Neuronal stem cell (in vitro differentiated cells): ENCODE results near the gene CREB5.

Source experiments
- DNase-seq: peaks from one replicate; pipeline ENCODE4 v3.0.0-alpha.2; 2013; ENCODE audit warnings: low spot score
- H2AFZ ChIP-seq: one replicate; pipeline ENCODE4 v1.6.1; 2013; ENCODE audit warnings: mild to moderate bottlenecking, low read length, inconsistent platforms
- H2AK5ac ChIP-seq: 2 replicates; pipeline ENCODE4 v1.6.1; 2013; ENCODE audit warnings: low read depth, mild to moderate bottlenecking, inconsistent platforms, low read length, moderate library complexity, mixed read lengths
- H2BK120ac ChIP-seq: 2 replicates; pipeline ENCODE4 v1.6.1; 2013; ENCODE audit warnings: low read depth, mild to moderate bottlenecking, inconsistent platforms, low read length, moderate library complexity, mixed read lengths
- H2BK12ac ChIP-seq: one replicate; pipeline ENCODE4 v1.6.1; 2013; ENCODE audit warnings: low read length, inconsistent platforms
- H2BK15ac ChIP-seq: 2 replicates; pipeline ENCODE4 v1.6.1; 2013; ENCODE audit warnings: mild to moderate bottlenecking, low read length, inconsistent platforms, mixed read lengths
- H2BK5ac ChIP-seq: one replicate; pipeline ENCODE4 v1.6.1; 2013; ENCODE audit warnings: inconsistent platforms, mild to moderate bottlenecking, low read length, moderate library complexity
- H3K14ac ChIP-seq: one replicate; pipeline ENCODE4 v1.6.1; 2013; ENCODE audit warnings: low read length, inconsistent platforms
- H3K18ac ChIP-seq: 2 replicates; pipeline ENCODE4 v1.6.1; 2013; ENCODE audit warnings: low read length, inconsistent platforms
- H3K23ac ChIP-seq: 2 replicates; pipeline ENCODE4 v1.6.1; 2013; ENCODE audit warnings: low read depth, mild to moderate bottlenecking, mixed read lengths, low read length, inconsistent platforms; ENCODE audit not compliant: poor library complexity
- H3K27ac ChIP-seq: replicated peaks from 3 replicates; pipeline ENCODE4 v1.5.1; 2013; ENCODE audit warnings: low read length, inconsistent platforms
- H3K27me3 ChIP-seq, 3 experiments: 2 replicates each; pipeline ENCODE4 v1.6.1; 2013; ENCODE audit warnings: low read length in 3 of 3, mild to moderate bottlenecking in 2 of 3, inconsistent platforms in 1 of 3, low read depth in 1 of 3, mixed read lengths in 1 of 3, moderate library complexity in 1 of 3; ENCODE audit not compliant: control insufficient read depth in 3 of 3, insufficient read depth in 3 of 3
- H3K36me3 ChIP-seq, 2 donors: replicated peaks in 1 of 2; 2 replicates each; pipeline ENCODE4 v1.6.1; 2013; ENCODE audit warnings: low read length in 2 of 2; ENCODE audit not compliant: control insufficient read depth in 2 of 2, insufficient read depth in 2 of 2
- H3K4ac ChIP-seq: 2 replicates; pipeline ENCODE4 v1.6.1; 2013; ENCODE audit warnings: inconsistent platforms, mild to moderate bottlenecking, low read length, moderate library complexity
- H3K4me1 ChIP-seq, 2 donors: 1 replicate in 1 of 2; 2 replicates in 1 of 2; pipeline ENCODE4 v1.6.1; 2013; ENCODE audit warnings: low read length in 2 of 2, low read depth in 1 of 2; ENCODE audit not compliant: control insufficient read depth in 2 of 2, insufficient read depth in 1 of 2
- H3K4me2 ChIP-seq: one replicate; pipeline ENCODE4 v1.6.1; 2013; ENCODE audit warnings: mild to moderate bottlenecking, low read length, inconsistent platforms; ENCODE audit not compliant: insufficient read depth, poor library complexity, severe bottlenecking
- H3K4me3 ChIP-seq, 2 donors: 2 replicates each; pipeline ENCODE4 v1.5.1; 2013; ENCODE audit warnings: low read length in 2 of 2, mild to moderate bottlenecking in 2 of 2, inconsistent platforms in 1 of 2, moderate library complexity in 1 of 2
- H3K79me1 ChIP-seq: one replicate; pipeline ENCODE4 v1.6.1; 2013; ENCODE audit warnings: low read depth, mild to moderate bottlenecking, inconsistent platforms, low read length, moderate library complexity
- H3K9ac ChIP-seq: one replicate; pipeline ENCODE4 v1.6.1; 2013; ENCODE audit warnings: mild to moderate bottlenecking, low read depth, low read length, inconsistent platforms; ENCODE audit not compliant: poor library complexity
- H3K9me3 ChIP-seq, 2 donors: replicated peaks in 1 of 2; 2 replicates each; pipeline versions ENCODE3 to v1.6.1; 2013; ENCODE audit warnings: low read length in 2 of 2, mild to moderate bottlenecking in 2 of 2, inconsistent platforms in 1 of 2, low read depth in 1 of 2, mixed read lengths in 1 of 2, moderate library complexity in 1 of 2; ENCODE audit not compliant: control insufficient read depth in 2 of 2, insufficient read depth in 1 of 2
- H4K8ac ChIP-seq: one replicate; pipeline ENCODE4 v1.6.1; 2013; ENCODE audit warnings: low read depth, mild to moderate bottlenecking, inconsistent platforms, low read length, moderate library complexity
- H4K91ac ChIP-seq: one replicate; pipeline ENCODE4 v1.6.1; 2013; ENCODE audit warnings: low read length, low read depth, mild to moderate bottlenecking, inconsistent platforms; ENCODE audit not compliant: poor library complexity
- WGBS, 2 donors: extraction: QIAGEN DNeasy Blood & Tissue Kit; methylation state at CpG; one replicate each; pipeline ENCODE4 v1.1.7; 2013; ENCODE audit warnings: missing lambda C conversion rate in 2 of 2, mixed read lengths in 1 of 2; ENCODE audit not compliant: insufficient read length in 2 of 2, insufficient replicate concordance in 1 of 2; ENCODE audit errors: extremely low coverage in 2 of 2; 5-methylcytosine and 5-hydroxymethylcytosine counted together

CREB5 gene

GRCh38 chr7:28598586-28598985 lies 186.3 kb downstream of the CREB5 start:
- H3K36me3 ChIP-seq: no peaks in the 10 kb centered on the region
- no peak overlapping the region for H3K4ac ChIP-seq
- no peaks in the 10 kb centered on the region for H3K4me1 ChIP-seq
- H2BK5ac ChIP-seq: no peak overlapping the region
- no peak overlapping the region for H2BK15ac ChIP-seq
- no peak overlapping the region for H2BK12ac ChIP-seq
- no peak overlapping the region for H3K9ac ChIP-seq
- no peak overlapping the region for H2BK120ac ChIP-seq
- H3K9me3 ChIP-seq: no peaks in the 10 kb centered on the region
- no peak overlapping the region for H3K4me2 ChIP-seq
- no peak overlapping the region for H3K27ac ChIP-seq
- H2AFZ ChIP-seq: no peak overlapping the region
- H3K23ac ChIP-seq: no peak overlapping the region
- no peak overlapping the region for H3K4me3 ChIP-seq
- no peak overlapping the region for H4K8ac ChIP-seq
- no peak overlapping the region for H3K14ac ChIP-seq
- no peaks in the 10 kb centered on the region for H3K79me1 ChIP-seq
- no peaks in the 10 kb centered on the region for H3K27me3 ChIP-seq
- no peak for DNase-seq
- no CpG with 5 or more reads among the region's 3 CpGs for WGBS, 2 donors
- no peak overlapping the region for H4K91ac ChIP-seq
- H3K18ac ChIP-seq: no peak overlapping the region
- no peak overlapping the region for H2AK5ac ChIP-seq

DNA sequence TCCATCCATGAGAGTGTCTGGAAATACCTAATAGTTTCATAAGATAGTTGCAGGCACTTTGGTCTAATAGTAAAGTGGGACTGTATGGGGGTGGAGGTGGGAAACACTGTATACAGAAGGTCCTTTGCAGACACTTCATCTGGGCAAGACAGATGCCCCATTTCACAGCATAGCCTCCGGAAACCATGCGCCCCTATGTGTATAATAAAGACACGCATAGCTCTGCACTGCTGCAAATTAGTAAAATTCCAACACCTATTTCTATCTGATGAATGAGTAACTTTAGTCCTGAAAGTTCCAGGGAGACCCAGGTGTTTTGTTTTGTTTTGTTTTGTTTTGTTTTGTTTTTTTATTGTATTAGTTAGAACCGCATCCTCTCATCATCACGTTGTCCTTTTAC lies 187.1 kb downstream of the CREB5 start:
- Histone ChIP-seq H3K23ac (no peak overlapping the region), H4K91ac (no peak overlapping the region), H3K79me1 (no peaks in the 10 kb centered on the region), H3K9ac (no peak overlapping the region), H3K14ac (no peak overlapping the region), H2BK15ac (no peak overlapping the region), H2BK120ac (no peak overlapping the region), H3K27ac (no peak overlapping the region), H3K18ac (no peak overlapping the region), H2BK5ac (no peak overlapping the region), H3K4ac (no peak overlapping the region), H3K4me2 (no peak overlapping the region), H2AFZ (no peak overlapping the region), H3K27me3 (no peaks in the 10 kb centered on the region), H3K9me3 (no peaks in the 10 kb centered on the region), H3K36me3 (no peaks in the 10 kb centered on the region), H3K4me3 (no peak overlapping the region), H2AK5ac (no peak overlapping the region), H4K8ac (no peak overlapping the region), H3K4me1 (no peaks in the 10 kb centered on the region), H2BK12ac (no peak overlapping the region)
- WGBS, 2 donors: no CpG with 5 or more reads among the region's 5 CpGs
- DNase-seq: no peak

DNA sequence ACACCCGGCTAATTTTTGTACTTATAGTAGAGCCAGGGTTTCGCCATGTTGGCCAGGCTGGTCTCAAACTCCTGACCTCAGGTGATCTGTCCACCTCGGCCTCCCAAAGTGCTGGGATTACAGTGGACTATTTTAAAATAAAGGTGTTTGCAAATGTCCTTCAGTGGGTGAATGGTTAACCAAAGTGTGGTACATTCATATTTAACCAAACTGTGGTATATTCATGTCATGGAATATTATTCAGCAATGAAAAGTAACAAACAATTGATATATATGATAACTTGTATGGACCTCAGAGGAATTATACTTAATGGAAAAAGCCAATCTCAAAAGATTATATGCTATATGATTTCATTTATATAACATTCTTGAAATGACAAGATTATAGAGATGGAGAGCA lies 190.0 kb downstream of the CREB5 start:
- peaks cover 0 to 1% of the 10 kb centered on the region in 2 donors for H3K4me1 ChIP-seq
- no peak overlapping the region for H3K18ac ChIP-seq
- no peak overlapping the region for H3K23ac ChIP-seq
- H2BK5ac ChIP-seq: no peak overlapping the region
- no peak overlapping the region for H2BK12ac ChIP-seq
- H3K27ac ChIP-seq: no peak overlapping the region
- H2AFZ ChIP-seq: no peak overlapping the region
- no peak overlapping the region for H4K91ac ChIP-seq
- no CpG with 5 or more reads among the region's 3 CpGs for WGBS, 2 donors
- DNase-seq: no peak
- H4K8ac ChIP-seq: no peak overlapping the region
- H3K4me2 ChIP-seq: no peak overlapping the region
- no peak overlapping the region for H3K4me3 ChIP-seq
- H3K36me3 ChIP-seq: no peaks in the 10 kb centered on the region
- no peak overlapping the region for H3K9ac ChIP-seq
- no peak overlapping the region for H2BK15ac ChIP-seq
- no peaks in the 10 kb centered on the region for H3K27me3 ChIP-seq
- no peaks in the 10 kb centered on the region for H3K79me1 ChIP-seq
- no peak overlapping the region for H2AK5ac ChIP-seq
- no peak overlapping the region for H3K14ac ChIP-seq
- no peaks in the 10 kb centered on the region for H3K9me3 ChIP-seq
- H3K4ac ChIP-seq: no peak overlapping the region
- no peak overlapping the region for H2BK120ac ChIP-seq

DNA sequence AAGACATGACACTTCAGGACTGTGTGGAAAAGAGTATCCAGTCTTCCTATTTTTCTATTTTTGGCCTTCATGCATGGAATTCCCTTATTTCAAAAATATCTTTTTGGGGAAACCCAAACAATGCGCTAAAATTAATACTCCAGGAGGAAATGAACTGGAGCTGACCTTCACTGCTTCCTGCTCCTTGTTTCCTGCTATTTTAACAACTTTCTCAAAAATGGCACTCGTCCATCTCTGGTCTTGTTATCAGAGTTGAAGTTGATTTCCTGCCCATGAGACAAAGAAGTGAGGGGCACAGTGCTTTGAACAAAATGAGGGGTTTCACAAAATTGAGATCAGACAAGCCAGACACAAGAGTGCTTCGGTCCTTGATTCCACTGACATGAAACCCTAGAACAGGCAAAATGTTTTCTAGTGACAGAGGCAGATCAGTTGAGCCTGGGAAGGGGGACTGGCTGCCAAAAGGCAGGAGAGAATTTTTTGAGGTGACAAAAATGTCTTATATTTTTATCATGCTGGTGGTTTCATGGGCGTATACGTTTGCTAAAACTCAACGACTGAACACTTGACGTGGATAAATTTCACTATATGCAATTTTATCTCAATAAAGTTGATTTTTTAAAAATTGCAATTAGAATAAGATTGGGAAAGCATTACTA lies 193.2 kb downstream of the CREB5 start:
- Histone ChIP-seq H3K27ac (no peak overlapping the region), H2BK5ac (no peak overlapping the region), H2AFZ (no peak overlapping the region), H3K23ac (no peak overlapping the region), H2BK15ac (no peak overlapping the region), H3K27me3 (no peaks in the 10 kb centered on the region), H3K36me3 (no peaks in the 10 kb centered on the region), H2BK12ac (no peak overlapping the region), H2AK5ac (no peak overlapping the region), H3K4ac (no peak overlapping the region), H3K9me3 (no peaks in the 10 kb centered on the region), H4K91ac (no peak overlapping the region), H2BK120ac (no peak overlapping the region), H4K8ac (no peak overlapping the region), H3K4me1 (peaks cover 1 to 2% of the 10 kb centered on the region in 2 donors), H3K14ac (no peak overlapping the region), H3K4me2 (no peak overlapping the region), H3K79me1 (no peaks in the 10 kb centered on the region), H3K9ac (no peak overlapping the region), H3K18ac (no peak overlapping the region), H3K4me3 (no peak overlapping the region)
- DNase-seq: no peak
- WGBS, 2 donors: no CpG with 5 or more reads among the region's 7 CpGs
